Measurements from ENCODE around the gene PIP5K1B. TPM values are rescaled to one million over a fixed set of nuclear protein-coding genes. Genes with fewer than 3 reads are reported as not detected.

PIP5K1B gene
- total and polyA plus RNA-seq, 2 donors (not counting 1 experiment from before 2014, with no cell fraction given): under 0.01 to 0.03 TPM

DNA sequence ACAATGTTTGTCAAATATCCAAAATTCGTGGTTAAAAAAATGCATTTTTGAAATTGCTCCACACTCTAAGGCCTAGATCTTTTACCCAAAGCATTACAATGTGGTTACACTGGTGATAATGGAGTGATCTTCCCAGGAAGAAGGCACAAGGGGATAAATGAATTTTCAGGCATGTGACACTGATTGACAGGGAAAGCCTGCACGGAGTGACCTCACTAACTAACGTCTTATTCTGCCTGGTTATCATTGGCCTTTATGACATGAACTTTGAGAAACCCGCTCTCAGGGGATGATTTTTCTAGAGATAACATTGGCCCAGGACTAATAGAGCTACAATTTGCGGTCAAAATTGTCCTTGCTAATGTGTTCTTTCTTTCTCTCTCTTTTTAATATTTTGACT lies 171.2 kb downstream of the PIP5K1B start:
- Histone ChIP-seq H3K79me2 (ENCODE audit: control insufficient read depth, insufficient read depth, low read length) (no peaks in the 10 kb centered on the region), H3K27me3 (ENCODE audit: control insufficient read depth, insufficient read depth, low read length) (no peaks in the 10 kb centered on the region), H3K4me1 (ENCODE audit: control insufficient read depth, extremely low read depth, insufficient read depth, low read length) (no peaks in the 10 kb centered on the region), H3K9ac (ENCODE audit: insufficient read depth, low read length) (no peak overlapping the region), H3K4me2 (ENCODE audit: extremely low read depth, insufficient read depth, low read length) (no peak overlapping the region), H3K9me3 (ENCODE audit: control insufficient read depth, insufficient read depth, low read depth, low read length) (no peaks in the 10 kb centered on the region), H4K20me1 (ENCODE audit: control insufficient read depth, extremely low read depth, insufficient read depth, low read length) (no peaks in the 10 kb centered on the region), H2AFZ (ENCODE audit: low read length) (no peak overlapping the region), H3K36me3 (ENCODE audit: control insufficient read depth, insufficient read depth, low read length) (no peaks in the 10 kb centered on the region), H3K27ac (ENCODE audit: insufficient read depth, low read length) (no peak overlapping the region), H3K4me3 (replicated peaks in 1 of 4; ENCODE audit: control extremely low read depth in 1 of 4, insufficient read depth in 1 of 4, low read depth in 3 of 4, low read length in 4 of 4) (no peak overlapping the region)
- TF ChIP-seq, protein P1, sequence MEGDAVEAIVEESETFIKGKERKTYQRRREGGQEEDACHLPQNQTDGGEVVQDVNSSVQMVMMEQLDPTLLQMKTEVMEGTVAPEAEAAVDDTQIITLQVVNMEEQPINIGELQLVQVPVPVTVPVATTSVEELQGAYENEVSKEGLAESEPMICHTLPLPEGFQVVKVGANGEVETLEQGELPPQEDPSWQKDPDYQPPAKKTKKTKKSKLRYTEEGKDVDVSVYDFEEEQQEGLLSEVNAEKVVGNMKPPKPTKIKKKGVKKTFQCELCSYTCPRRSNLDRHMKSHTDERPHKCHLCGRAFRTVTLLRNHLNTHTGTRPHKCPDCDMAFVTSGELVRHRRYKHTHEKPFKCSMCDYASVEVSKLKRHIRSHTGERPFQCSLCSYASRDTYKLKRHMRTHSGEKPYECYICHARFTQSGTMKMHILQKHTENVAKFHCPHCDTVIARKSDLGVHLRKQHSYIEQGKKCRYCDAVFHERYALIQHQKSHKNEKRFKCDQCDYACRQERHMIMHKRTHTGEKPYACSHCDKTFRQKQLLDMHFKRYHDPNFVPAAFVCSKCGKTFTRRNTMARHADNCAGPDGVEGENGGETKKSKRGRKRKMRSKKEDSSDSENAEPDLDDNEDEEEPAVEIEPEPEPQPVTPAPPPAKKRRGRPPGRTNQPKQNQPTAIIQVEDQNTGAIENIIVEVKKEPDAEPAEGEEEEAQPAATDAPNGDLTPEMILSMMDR (conservative IDR thresholded peaks at IDR 0.05 in 1 of 2, IDR thresholded peaks at IDR 0.05 in 1 of 2; ENCODE audit: low read depth in 1 of 2, low read length in 2 of 2): no peak
- no peak for TF ChIP-seq EZH2 (IDR thresholded peaks at IDR 0.05; ENCODE audit: low read length, missing control alignments)
- DNase-seq (ENCODE audit: low read depth in 2 of 2): no peak

DNA sequence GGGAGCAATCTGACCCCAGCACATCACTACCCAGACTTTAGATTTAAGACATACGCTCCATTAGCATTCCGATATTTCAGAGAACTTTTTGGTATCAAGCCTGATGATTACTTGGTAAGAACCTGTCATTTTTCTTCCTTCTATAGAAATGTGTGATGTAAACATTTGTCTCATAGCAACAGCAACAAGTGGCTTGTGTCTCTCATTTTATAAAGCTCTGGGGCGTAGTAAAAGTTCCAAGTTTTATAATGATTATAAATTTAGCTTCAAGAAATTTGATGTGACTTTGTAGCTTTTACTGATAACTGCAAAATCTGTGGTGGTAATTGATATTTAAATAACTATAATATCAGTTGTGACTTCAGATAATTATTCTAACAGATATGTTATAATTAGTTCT lies 171.6 kb downstream of the PIP5K1B start:
- H3K27ac ChIP-seq (ENCODE audit: insufficient read depth, low read length): no peak overlapping the region
- no peak for DNase-seq (ENCODE audit: low read depth in 2 of 2)
- no peaks in the 10 kb centered on the region for H3K79me2 ChIP-seq (ENCODE audit: control insufficient read depth, insufficient read depth, low read length)
- H2AFZ ChIP-seq (ENCODE audit: low read length): no peak overlapping the region
- TF ChIP-seq, protein P1 (conservative IDR thresholded peaks at IDR 0.05 in 1 of 2, IDR thresholded peaks at IDR 0.05 in 1 of 2; ENCODE audit: low read depth in 1 of 2, low read length in 2 of 2): no peak
- TF ChIP-seq EZH2 (IDR thresholded peaks at IDR 0.05; ENCODE audit: low read length, missing control alignments): no peak
- no peaks in the 10 kb centered on the region for H3K27me3 ChIP-seq (ENCODE audit: control insufficient read depth, insufficient read depth, low read length)
- H3K36me3 ChIP-seq (ENCODE audit: control insufficient read depth, insufficient read depth, low read length): no peaks in the 10 kb centered on the region
- H3K9ac ChIP-seq (ENCODE audit: insufficient read depth, low read length): no peak overlapping the region
- H3K9me3 ChIP-seq (ENCODE audit: control insufficient read depth, insufficient read depth, low read depth, low read length): no peaks in the 10 kb centered on the region
- H3K4me2 ChIP-seq (ENCODE audit: extremely low read depth, insufficient read depth, low read length): no peak overlapping the region
- no peaks in the 10 kb centered on the region for H4K20me1 ChIP-seq (ENCODE audit: control insufficient read depth, extremely low read depth, insufficient read depth, low read length)
- no peak overlapping the region for H3K4me3 ChIP-seq (replicated peaks in 1 of 4; ENCODE audit: control extremely low read depth in 1 of 4, insufficient read depth in 1 of 4, low read depth in 3 of 4, low read length in 4 of 4)
- no peaks in the 10 kb centered on the region for H3K4me1 ChIP-seq (ENCODE audit: control insufficient read depth, extremely low read depth, insufficient read depth, low read length)

DNA sequence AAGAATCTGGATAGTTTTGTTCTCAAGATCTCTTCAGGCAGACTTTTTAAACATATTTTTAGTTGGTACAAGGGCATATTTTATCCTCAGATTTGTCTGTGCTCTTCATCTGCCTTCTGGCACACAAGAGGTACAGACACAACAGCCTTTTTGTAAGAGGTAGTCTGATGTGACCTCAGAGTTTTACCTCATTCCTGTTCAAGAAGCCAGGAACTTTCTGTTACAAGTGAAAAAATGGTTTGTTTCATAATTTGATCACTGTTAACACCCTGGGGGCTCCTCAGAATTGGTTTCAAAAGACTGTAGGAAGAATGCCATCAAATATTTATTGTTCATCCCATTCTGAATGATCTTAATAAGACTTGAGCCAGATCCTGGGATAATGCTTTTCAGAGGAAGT lies 172.2 kb downstream of the PIP5K1B start:
- no peaks in the 10 kb centered on the region for H4K20me1 ChIP-seq (ENCODE audit: control insufficient read depth, extremely low read depth, insufficient read depth, low read length)
- H3K27ac ChIP-seq (ENCODE audit: insufficient read depth, low read length): no peak overlapping the region
- no peaks in the 10 kb centered on the region for H3K9me3 ChIP-seq (ENCODE audit: control insufficient read depth, insufficient read depth, low read depth, low read length)
- H3K9ac ChIP-seq (ENCODE audit: insufficient read depth, low read length): no peak overlapping the region
- H3K4me2 ChIP-seq (ENCODE audit: extremely low read depth, insufficient read depth, low read length): no peak overlapping the region
- no peak overlapping the region for H3K4me3 ChIP-seq (replicated peaks in 1 of 4; ENCODE audit: control extremely low read depth in 1 of 4, insufficient read depth in 1 of 4, low read depth in 3 of 4, low read length in 4 of 4)
- H3K36me3 ChIP-seq (ENCODE audit: control insufficient read depth, insufficient read depth, low read length): no peaks in the 10 kb centered on the region
- no peaks in the 10 kb centered on the region for H3K4me1 ChIP-seq (ENCODE audit: control insufficient read depth, extremely low read depth, insufficient read depth, low read length)
- TF ChIP-seq, protein P1 (conservative IDR thresholded peaks at IDR 0.05 in 1 of 2, IDR thresholded peaks at IDR 0.05 in 1 of 2; ENCODE audit: low read depth in 1 of 2, low read length in 2 of 2): no peak
- no peak for TF ChIP-seq EZH2 (IDR thresholded peaks at IDR 0.05; ENCODE audit: low read length, missing control alignments)
- no peak overlapping the region for H2AFZ ChIP-seq (ENCODE audit: low read length)
- H3K27me3 ChIP-seq (ENCODE audit: control insufficient read depth, insufficient read depth, low read length): no peaks in the 10 kb centered on the region
- H3K79me2 ChIP-seq (ENCODE audit: control insufficient read depth, insufficient read depth, low read length): no peaks in the 10 kb centered on the region
- no peak for DNase-seq (ENCODE audit: low read depth in 2 of 2)

Data from fibroblast of lung (primary cell).